GM19395 (cell line): ENCODE measurements around the gene WDR73.

Source experiments
- ATAC-seq: cut with Tn5 transposase; IDR thresholded peaks from one replicate; pipeline ENCODE4 v1.9.1; 2021; ENCODE audit warnings: mild to moderate bottlenecking, moderate library complexity; ENCODE audit not compliant: unreplicated experiment

Gene WDR73

DNA sequence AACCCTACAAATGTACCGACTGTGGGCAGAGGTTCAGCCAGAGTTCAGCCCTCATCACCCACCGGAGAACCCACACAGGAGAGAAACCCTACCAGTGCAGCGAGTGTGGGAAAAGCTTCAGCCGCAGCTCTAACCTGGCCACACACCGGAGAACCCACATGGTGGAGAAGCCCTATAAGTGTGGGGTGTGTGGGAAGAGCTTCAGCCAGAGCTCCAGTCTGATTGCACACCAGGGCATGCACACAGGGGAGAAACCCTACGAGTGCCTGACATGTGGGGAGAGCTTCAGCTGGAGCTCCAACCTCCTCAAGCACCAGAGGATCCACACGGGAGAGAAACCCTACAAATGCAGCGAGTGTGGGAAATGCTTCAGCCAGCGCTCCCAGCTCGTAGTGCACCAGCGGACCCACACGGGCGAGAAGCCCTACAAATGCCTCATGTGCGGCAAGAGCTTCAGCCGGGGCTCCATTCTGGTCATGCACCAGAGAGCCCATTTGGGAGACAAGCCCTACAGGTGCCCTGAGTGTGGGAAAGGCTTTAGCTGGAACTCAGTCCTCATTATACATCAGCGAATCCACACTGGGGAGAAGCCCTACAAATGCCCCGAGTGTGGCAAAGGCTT is 32.6 kb downstream of the WDR73 start:
- ATAC-seq = no peak

DNA sequence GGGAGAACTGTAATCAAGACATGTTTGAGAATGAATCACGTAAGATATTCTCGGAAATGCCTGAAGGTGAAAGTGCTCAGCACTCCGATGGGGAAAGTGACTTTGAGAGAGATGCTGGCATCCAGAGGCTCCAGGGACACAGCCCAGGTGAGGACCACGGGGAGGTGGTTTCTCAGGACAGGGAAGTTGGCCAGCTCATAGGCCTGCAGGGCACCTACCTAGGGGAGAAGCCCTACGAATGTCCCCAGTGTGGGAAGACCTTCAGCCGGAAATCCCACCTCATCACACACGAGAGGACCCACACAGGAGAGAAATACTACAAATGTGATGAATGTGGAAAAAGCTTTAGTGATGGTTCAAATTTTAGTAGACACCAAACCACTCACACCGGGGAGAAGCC is 33.5 kb downstream of the WDR73 start:
- no peak for ATAC-seq

DNA sequence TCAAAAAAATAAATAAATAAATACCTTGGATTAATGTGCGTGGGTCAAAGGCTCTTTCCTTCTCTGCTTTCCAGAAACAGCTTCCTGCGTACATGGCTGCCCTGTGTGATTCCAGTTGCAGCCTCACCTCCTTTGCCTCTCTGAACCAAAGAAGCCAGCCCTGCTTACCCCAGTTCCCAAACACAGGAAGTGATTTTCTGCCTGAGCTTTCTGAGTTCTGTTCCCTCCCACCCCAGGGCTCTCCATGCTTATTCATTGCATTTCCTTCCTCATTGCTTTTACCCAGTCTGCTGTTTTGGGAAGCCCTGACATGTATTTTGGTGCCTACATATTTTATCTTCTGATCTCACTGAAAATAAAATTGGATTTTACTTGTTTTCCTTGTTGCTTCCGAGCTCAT is 37.8 kb downstream of the WDR73 start:
- ATAC-seq = no peak

DNA sequence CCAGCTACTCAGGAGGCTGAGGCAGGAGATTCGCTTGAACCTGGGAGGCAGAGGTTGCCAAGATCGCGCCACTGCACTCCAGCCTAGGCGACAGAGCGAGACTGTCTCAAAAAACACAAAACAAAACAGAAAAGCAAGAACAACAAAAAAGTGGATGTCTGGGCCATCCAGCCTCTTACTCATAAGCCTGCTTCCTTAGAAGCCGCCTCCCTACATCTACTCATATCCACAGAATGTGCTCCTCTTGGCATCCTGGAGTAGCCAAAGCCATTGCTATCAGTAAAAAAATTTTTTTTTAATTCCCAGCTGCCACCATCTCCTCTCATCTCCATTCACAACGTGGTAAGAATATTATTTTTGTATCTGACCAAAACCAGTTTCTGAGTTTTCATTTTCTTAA is 42.5 kb downstream of the WDR73 start:
- no peak for ATAC-seq

DNA sequence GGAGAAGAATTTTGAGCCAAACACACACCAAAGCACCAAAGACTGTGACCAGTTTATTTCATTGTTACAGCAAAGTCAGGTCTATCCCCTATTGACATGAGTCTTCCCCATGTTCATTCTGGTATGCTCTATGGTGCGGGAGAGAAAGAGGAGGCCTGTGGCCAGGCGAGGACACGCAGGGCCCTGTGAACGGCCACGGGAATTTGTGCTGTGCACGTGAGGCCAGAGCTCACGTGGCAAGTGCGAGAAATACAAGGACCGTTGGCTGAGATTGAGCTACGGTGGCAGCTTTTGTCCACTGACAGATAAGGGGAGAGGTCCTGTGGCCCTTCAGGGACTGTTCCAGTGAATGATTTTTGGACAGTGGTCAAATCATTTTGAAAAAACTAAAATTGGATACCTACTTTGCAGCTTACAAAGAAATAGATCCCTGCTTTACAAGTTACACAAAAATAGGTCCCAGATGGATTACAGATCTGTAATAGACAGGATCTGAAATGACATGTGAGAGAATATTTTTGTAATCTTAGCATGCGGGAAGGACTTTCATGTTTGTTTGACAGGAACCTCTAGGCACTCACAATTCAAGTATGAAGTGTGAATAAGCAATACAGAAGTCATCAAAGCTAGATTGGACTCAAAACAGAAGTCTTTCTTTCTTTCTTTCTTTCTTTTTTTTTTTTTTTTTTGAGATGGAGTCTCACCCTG is 44.1 kb downstream of the WDR73 start:
- no peak for ATAC-seq

DNA sequence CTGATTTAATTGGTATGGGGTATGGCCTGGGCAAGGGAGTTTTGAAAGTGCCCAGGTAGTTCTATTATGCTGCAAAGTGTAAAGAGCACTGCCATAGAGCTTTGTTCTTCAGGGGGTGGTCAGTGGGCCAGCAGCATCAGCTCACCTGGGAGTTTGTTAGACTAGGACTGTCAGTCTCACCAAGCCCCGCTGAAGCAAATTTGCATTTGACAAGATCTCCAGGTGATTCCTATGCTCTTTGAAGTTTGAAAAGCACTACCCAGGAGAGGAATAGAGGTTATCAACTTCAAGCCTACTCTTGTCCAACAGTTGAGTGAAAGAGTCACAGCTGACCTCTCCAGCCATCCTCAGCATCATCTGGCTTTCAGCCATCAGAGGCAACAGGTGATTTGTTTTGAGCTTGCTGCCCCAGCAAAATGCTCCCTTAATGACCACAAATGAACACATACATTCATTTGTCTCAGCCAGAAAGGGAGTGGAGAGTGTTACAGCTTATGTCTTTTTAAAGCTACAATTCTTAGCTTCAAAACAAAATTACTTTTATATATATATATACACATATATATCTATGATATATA is 45.3 kb downstream of the WDR73 start:
- no peak for ATAC-seq

DNA sequence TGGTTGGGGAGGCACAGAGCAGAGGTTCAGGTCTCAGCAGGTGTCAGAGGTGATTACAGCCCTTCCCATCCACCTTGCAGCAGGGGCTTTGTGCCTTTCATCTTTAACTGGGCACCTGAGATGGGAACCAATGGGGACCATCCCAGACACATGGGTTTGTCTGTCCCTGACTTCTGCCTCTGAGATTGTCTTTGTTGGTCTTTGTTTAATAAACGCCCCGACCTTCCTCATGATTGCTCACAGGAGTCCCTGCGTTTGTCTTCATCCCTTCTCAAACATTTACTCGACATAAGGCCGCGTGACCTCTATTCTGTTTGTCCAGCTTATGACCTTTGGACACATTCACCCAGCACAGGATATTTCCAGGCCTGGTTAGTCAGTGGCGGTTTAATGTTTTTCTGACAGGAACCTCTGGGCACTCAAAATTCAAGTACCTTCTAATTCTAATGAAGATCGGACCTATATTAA is 47.4 kb downstream of the WDR73 start:
- ATAC-seq = no peak

DNA sequence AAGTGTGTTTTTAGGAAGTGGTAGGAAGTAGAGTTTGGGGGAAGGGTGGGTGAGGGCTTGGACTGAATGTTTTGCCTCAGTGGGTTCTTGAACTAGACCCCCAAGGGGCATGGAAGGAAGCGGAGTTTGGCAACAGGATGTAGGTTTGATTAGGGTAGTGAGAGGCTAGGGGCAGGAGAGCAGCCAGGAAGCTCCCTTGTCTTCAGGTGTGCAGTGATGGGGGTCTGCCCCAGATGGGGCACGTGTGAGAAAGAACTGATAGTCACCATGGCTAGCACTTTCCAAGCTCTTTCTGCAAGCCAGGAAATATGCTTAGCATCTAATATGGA is 48.6 kb downstream of the WDR73 start:
- no peak for ATAC-seq

DNA sequence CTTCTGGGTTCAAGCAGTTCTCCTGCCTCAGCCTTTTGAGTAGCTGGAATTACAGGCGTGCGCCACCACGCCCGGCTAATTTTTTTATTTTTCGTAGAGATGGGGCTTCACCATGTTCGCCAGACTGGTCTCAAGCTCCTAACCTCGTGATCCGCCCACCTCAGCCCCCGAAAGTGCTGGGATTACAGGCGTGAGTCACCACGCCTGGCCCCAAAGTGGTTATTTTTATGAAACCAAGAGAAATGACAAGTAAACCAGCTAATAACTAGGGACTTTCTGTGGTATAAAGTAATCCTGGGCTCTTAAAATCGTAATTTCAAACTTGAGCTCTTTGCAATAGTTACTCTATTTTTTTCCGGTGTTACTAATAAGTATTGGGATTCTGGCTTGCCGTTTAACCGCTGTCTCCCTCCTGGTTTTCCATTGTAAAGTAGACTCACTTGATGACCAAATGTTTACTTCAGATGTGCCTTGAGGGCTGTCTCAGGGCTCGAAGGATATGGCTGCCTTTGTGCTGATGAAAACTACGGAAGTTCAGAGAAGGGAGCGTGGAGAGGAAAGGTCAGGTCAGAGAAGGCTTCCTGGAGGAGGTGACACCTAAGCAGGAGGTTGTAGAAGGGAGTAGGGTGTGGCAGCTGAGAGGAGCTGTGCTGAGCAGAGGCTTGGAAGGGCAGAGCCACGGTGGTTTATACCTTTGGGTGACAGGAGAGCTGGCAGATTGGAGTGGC is 49.1 kb downstream of the WDR73 start:
- ATAC-seq = no peak

DNA sequence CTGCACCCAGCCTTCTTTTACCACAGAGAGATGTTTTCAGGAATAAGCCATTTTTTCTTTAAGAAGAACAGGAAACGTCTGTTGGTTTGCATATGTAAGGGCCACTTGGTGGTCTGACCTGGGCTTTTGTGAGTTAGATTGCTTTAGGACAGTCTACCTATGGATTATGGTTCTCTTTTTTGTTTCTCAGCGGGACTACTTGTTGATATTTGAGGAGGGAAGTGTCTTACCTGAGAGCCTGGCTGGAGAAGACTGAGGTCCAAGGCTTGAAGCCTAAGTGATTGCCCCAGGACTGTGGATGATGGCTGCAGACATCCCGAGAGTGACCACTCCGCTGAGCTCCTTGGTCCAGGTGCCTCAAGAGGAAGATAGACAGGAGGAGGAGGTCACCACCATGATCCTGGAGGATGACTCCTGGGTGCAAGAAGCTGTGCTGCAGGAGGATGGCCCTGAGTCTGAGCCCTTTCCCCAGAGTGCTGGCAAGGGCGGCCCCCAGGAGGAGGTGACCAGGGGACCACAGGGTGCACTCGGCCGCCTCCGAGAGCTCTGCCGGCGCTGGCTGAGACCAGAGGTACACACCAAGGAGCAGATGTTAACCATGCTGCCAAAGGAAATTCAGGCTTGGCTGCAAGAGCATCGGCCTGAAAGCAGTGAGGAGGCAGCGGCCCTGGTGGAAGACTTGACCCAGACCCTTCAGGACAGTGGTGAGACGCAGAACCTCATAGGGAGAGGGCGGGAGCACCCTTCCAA is 50.3 kb downstream of the WDR73 start:
- ATAC-seq = no peak

DNA sequence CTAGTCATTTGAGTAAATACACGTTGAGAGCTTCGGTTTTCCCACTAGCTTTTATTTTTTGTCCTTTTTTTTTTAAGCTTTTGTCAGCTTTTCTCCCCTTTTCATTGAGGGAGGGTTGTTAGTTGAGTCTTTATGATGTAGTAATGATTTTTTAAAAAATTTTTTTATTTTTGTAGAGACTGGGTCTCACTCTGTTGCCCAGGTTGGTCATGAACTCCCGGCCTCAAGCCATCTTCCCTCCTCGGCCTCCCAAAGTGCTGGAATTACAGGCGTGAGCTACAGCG is 52.6 kb downstream of the WDR73 start:
- ATAC-seq = no peak

DNA sequence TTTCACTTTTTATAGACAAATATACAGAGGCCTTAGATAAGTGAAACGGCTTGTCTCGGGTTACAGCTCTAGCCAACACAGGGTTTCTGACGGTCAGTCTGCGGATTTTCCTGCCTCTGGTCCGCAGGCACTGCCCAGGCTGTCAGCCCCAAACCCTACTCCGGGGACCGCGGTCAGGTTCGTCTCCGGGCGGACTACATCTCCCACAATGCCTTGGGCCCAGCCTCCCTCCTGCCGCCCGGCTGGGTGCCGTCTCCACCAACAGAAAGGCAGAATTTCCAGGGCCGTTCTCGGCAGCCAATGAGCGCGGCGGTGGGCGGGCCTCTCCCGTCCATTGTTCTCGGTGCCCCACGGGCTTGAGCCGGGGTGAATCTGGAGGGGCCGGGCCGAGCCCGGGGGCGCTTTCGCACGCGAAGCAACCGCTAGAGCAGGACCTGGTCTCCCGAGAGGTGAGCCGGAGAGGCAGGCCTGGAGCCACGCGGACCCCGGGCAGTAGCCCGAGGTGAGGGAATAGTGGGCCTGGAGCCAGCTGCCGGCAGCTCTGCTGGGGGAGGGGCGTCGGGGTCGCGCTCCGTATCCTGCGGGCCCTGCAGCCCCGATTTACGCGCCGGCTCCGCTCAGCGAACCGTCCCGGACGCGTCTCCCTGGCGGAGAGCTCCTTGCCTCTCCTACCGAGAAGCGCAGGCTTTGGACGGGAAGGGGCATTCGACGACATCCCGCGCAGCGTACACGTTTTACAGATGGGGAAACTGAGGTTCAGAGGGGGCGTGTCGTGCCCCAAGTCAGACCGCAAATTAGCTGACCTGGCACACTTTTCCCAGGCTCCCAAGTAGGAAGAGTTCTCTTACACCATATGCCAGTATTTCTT is 53.2 kb downstream of the WDR73 start, which contains the start of gene ZSCAN2:
Gene ZSCAN2, plus strand, starts transcription at position 323 of the 868 bp plus-strand sequence. CDS start 2,919 bp downstream, outside the sequence.
- peak; percentile 95 for ATAC-seq

DNA sequence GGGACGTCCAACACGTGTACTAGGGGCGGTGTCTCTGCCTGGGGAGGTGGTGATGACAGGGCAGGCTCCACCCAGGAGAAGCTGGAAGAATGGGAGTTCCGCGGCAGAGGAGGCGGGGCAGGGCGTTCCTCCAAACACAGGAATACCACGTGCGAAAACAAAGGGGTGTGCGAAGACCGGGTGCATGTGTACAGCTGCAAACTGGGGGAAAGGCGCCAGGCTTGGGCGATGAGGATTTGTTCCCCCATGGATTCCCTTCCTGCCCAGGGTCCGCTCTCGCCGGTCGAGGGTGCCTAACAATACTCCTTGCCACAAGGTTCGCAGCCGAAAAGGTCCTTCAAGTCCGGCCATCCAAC is 53.8 kb downstream of the WDR73 start:
- peak; percentile 17 for ATAC-seq

DNA sequence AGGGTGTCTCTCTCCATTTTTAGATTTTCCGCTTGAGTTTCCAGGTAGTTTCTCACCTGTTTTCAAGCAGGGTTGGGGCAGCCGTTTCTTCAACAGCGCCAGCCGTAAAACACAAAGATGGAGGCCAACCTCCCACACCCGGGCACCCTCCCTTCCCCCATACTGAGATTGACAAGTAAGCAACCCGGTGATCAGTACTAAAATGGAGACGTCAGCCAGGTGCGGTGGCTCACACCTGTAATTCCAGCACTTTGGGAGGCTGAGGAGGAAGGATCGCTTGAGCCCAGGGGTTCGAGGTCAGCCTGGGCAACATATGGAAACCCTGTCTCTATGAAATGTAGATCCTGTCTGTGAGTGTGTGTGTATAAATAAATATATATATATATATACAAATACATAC is 54.2 kb downstream of the WDR73 start:
- ATAC-seq = no peak

DNA sequence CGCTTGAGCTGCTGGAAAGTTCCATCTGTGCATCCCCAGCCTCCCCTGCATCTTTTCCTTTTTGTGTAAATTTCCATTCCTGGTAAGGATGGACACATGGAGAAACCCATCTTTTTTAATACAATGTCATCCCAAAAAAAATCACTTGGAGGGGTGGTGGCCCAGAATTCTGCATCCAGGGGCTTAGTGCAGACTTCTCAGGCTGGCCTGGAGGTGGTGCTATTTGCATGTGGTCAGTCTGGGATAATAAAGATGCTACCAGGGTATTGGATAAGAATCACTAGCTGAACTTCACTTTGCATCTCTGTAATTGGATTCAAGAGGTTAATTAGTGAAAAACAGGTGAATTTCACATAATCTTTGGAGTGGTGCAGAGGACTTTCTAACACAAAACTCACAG is 55.1 kb downstream of the WDR73 start:
- no peak for ATAC-seq

DNA sequence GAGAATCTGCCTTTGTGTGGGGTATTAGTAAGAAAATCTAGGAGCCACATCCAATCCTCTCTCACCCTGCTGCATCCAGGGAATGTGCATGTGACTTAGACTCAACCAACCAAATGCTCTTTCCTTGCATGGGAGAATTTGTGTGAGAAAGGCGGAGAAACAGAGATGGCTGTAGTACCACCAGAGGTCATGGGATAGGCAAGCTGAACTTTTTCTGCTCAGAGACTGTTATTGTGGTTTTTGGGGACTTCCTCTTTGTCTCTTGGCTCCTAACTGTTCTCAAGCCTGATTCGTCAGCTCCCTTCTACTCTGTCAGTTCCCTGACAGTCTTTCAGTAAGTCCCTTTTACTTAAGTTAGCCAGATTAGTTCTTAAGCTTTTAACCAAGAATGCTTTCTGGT is 55.8 kb downstream of the WDR73 start:
- peak; percentile 57 for ATAC-seq

DNA sequence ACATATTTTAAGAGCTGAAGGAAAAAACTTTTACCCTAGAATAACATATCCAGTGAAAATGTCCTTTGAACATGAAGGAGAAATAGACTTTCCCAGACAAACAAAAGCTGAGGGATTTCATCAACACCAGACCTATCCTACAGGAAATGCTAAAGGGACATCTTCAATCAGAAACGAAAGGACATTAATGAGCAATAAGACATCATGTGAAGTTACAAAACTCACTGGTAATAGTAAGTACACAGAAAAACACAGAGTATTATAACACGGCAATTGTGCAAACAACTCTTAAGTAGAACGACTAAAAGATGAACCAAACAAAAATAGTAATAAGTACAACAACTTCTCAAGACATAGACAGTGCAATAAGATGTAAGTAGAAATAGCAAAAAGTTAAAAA is 56.8 kb downstream of the WDR73 start:
- no peak for ATAC-seq

DNA sequence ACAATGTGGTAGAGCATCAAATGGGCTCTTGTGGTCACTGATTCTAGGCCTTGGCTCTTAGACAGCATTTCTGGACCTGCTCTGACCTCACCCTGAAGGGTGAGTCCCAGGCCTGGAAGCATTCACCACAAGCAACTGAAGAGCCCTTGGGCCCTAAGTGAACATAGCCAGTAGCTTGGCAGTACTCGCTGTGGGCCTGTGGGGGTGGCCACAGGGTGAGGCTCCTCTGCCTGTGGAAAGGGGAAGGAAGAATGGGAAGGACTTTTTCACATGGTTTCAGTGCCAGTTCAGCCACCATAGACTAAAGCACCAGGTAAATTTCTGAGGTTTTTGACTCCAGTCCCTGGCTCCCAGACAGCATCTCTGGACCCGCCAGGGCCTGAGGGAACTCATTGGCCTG is 58.4 kb downstream of the WDR73 start:
- ATAC-seq = no peak

DNA sequence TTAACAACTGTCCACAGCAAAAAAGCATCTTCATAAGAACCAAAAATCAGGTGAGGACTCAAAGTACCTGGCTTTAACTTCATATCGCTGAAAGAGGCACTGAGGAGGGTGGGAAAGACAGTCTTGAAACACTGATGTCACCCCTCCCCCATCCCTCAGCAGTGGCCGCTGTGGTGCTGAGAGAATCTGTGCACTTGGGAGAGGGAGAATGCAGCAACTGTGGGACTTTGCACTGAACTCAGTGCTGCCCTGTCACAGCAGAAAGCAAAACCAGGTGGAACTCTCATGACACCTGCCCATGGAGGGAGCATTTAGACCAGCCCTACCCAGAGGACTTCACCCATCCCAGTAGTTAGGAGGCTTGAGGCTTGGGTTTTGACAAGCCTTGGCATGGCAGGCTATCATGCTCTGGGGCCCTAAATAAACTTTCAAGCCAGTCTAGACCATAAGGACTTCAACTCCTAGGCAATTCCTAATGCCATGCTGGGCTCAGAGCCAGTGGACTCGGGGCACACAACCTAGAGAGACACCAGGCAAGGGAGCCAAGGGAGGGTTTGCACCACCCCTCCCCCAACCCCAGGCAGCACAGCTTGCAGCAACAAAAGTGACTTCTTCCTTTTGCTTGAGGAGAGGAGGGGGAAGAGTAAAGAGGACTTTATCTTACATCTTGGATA is 59.3 kb downstream of the WDR73 start:
- ATAC-seq = no peak

DNA sequence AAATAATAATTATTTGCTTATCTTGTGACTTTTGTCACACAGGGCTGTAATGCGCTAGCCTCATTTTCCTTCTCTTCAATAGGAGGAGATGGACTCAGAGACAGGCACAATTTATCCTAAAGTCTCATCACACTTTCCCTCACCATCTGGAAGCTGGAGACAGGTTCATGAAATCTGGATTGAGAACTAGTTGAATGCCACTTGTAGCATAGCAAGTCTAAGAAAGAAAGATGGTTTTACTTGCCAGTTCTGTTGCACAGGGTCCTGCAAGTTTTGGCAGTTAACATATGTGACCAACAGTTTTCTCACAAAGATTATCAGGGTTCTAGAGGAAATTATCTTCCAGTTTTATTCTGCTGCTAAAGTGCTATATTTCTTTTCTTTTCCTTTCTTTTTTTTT is 62.3 kb downstream of the WDR73 start:
- ATAC-seq = no peak
